Activated CD4-positive, alpha-beta memory T cell treated with anti-CD3 and anti-CD28 coated beads for 36 hours (primary cell): ENCODE data around the gene MOB1A. TPM values are rescaled to one million over a fixed set of nuclear protein-coding genes. Genes with fewer than 3 reads are reported as not detected.

Source experiments
- CTCF ChIA-PET: fragments of 350-600 bp; sonication (Branson Sonifier 250); formaldehyde crosslinking; loops from one replicate; lab custom pipeline; 2021; ENCODE audit warnings: antibody characterized with exemption, inconsistent platforms; lab: Charles Lee
- POLR2A ChIA-PET: fragments of 350-600 bp; sonication (Branson Sonifier 250); formaldehyde crosslinking; loops from one replicate; lab custom pipeline; 2021; ENCODE audit warnings: antibody characterized with exemption; lab: Charles Lee
- DNase-seq: peaks from one replicate; pipeline ENCODE4 v3.0.0-alpha.2; 2020
- H3K27ac Mint-ChIP-seq: one replicate; pipeline ENCODE4 v1.8.0; 2021; ENCODE audit warnings: mixed read lengths
- H3K27me3 Mint-ChIP-seq: one replicate; pipeline ENCODE4 v1.8.0; 2021; ENCODE audit warnings: mixed read lengths
- H3K36me3 Mint-ChIP-seq: one replicate; pipeline ENCODE4 v1.8.0; 2021; ENCODE audit warnings: mixed read lengths
- H3K4me1 Mint-ChIP-seq: one replicate; pipeline ENCODE4 v1.8.0; 2021; ENCODE audit warnings: low read depth, mixed read lengths
- H3K4me3 Mint-ChIP-seq: one replicate; pipeline ENCODE4 v1.8.0; 2021; ENCODE audit warnings: mild to moderate bottlenecking, mixed read lengths
- H3K9me3 Mint-ChIP-seq: one replicate; pipeline ENCODE4 v1.8.0; 2021; ENCODE audit warnings: mixed read lengths
- intact Hi-C: fragments of 100-400 bp; cut with micrococcal nuclease; formaldehyde crosslinking; loops from one replicate; pipeline ENCODE4 v1.15.1; 2023
- total RNA-seq, 2 experiments: library from RNA; stranded (reverse); gene quantifications; one replicate each; pipeline ENCODE4 v1.2.3, GENCODE V29; 2021

The MOB1A gene
- total RNA-seq, result 100 to 1,000 TPM; 159 to 170 TPM

- peak; percentile 99 for DNase-seq
- ChIA-PET CTCF (interaction anchor here (0.6 to 3.8 kb wide), 21 partner anchors 10 to 356 kb away, joined by 3 to 42 read pairs (median 4); partner anchors contain the start of genes BOLA3, INO80B, MTHFD2 and STAMBP), POLR2A (interaction anchor here (0.9 to 5.6 kb wide), 12 partner anchors 9 to 941 kb away, joined by 3 to 124 read pairs (median 6); partner anchors contain the start of genes BOLA3, MTHFD2 and STAMBP)
- Mint-ChIP-seq H3K36me3 (peaks cover 12% of the 10 kb centered on the region), H3K9me3 (no peaks in the 10 kb centered on the region), H3K27ac (peak within 1 kb of the TSS; percentile 76), H3K4me3 (peak within 1 kb of the TSS; percentile 83), H3K27me3 (no peaks in the 10 kb centered on the region), H3K4me1 (peaks cover 45% of the 10 kb centered on the region)
- intact Hi-C loops, result loop anchor here (1.0 to 10.0 kb wide), 4 partner anchors 20 to 254 kb away; partner anchors contain the start of genes DGUOK and MTHFD2
Measured at GRCh38 chr2:74178211-74179062, at the start of gene MOB1A. MOB1A (minus strand) TSS chr2:74178879; CDS start chr2:74178674, 205 bp downstream.

GRCh38 chr2:74227646-74228045 lies 49.0 kb upstream of the MOB1A start:
- intact Hi-C loops, result no loop called here
- peaks cover 4% of the 10 kb centered on the region for H3K36me3 Mint-ChIP-seq
- H3K27ac Mint-ChIP-seq, result no peak overlapping the region
- CTCF ChIA-PET, result no interaction called here
- H3K9me3 Mint-ChIP-seq, result no peaks in the 10 kb centered on the region
- no peak for DNase-seq
- H3K27me3 Mint-ChIP-seq, result no peaks in the 10 kb centered on the region
- peaks cover 4% of the 10 kb centered on the region for H3K4me1 Mint-ChIP-seq
- POLR2A ChIA-PET, result interaction anchor here (0.6 kb wide), 1 partner anchor 12 kb away, joined by 3 read pairs; no protein-coding TSS in a partner anchor
- H3K4me3 Mint-ChIP-seq, result no peak overlapping the region

GRCh38 chr2:74226648-74227213 lies 48.1 kb upstream of the MOB1A start:
- H3K36me3 Mint-ChIP-seq, result peaks cover 4% of the 10 kb centered on the region
- intact Hi-C loops, result no loop called here
- ChIA-PET CTCF (interaction anchor here (0.9 kb wide), 1 partner anchor 23 kb away, joined by 3 read pairs; no protein-coding TSS in a partner anchor), POLR2A (interaction anchor here (0.6 kb wide), 1 partner anchor 11 kb away, joined by 3 read pairs; no protein-coding TSS in a partner anchor)
- H3K27me3 Mint-ChIP-seq, result no peaks in the 10 kb centered on the region
- peaks cover 4% of the 10 kb centered on the region for H3K4me1 Mint-ChIP-seq
- DNase-seq, result no peak
- no peak overlapping the region for H3K4me3 Mint-ChIP-seq
- no peaks in the 10 kb centered on the region for H3K9me3 Mint-ChIP-seq
- no peak overlapping the region for H3K27ac Mint-ChIP-seq

- POLR2A ChIA-PET, result no interaction called here
- no peaks in the 10 kb centered on the region for H3K9me3 Mint-ChIP-seq
- H3K36me3 Mint-ChIP-seq, result peaks cover 11% of the 10 kb centered on the region
- no peak overlapping the region for H3K27ac Mint-ChIP-seq
- H3K4me1 Mint-ChIP-seq, result peaks cover 4% of the 10 kb centered on the region
- no peak for DNase-seq
- intact Hi-C loops, result no loop called here
- CTCF ChIA-PET, result no interaction called here
- no peak overlapping the region for H3K4me3 Mint-ChIP-seq
- no peaks in the 10 kb centered on the region for H3K27me3 Mint-ChIP-seq
Measured at GRCh38 chr2:74225698-74226459, 47.2 kb upstream of the MOB1A start.

- CTCF ChIA-PET, result no interaction called here
- Mint-ChIP-seq H3K9me3 (no peaks in the 10 kb centered on the region), H3K27ac (peak overlapping the region; percentile 30), H3K27me3 (no peaks in the 10 kb centered on the region), H3K36me3 (peaks cover 20% of the 10 kb centered on the region), H3K4me1 (peaks cover 4% of the 10 kb centered on the region), H3K4me3 (no peak overlapping the region)
- POLR2A ChIA-PET, result no interaction called here
- intact Hi-C loops, result no loop called here
- DNase-seq, result no peak
Measured at GRCh38 chr2:74223941-74224770, 45.5 kb upstream of the MOB1A start.

- ChIA-PET CTCF (no interaction called here), POLR2A (interaction anchor here (1.3 kb wide), 1 partner anchor 16 kb away, joined by 5 read pairs; no protein-coding TSS in a partner anchor)
- peaks cover 4% of the 10 kb centered on the region for H3K4me1 Mint-ChIP-seq
- DNase-seq, result no peak
- no peak overlapping the region for H3K4me3 Mint-ChIP-seq
- H3K9me3 Mint-ChIP-seq, result no peaks in the 10 kb centered on the region
- H3K36me3 Mint-ChIP-seq, result peaks cover 31% of the 10 kb centered on the region
- peak overlapping the region; percentile 19 for H3K27ac Mint-ChIP-seq
- no peaks in the 10 kb centered on the region for H3K27me3 Mint-ChIP-seq
- intact Hi-C loops, result no loop called here
Measured at GRCh38 chr2:74222300-74222650, 43.6 kb upstream of the MOB1A start.

GRCh38 chr2:74221604-74222299 lies 43.1 kb upstream of the MOB1A start:
- POLR2A ChIA-PET, result interaction anchor here (1.3 kb wide), 1 partner anchor 16 kb away, joined by 5 read pairs; no protein-coding TSS in a partner anchor
- Mint-ChIP-seq H3K27ac (peak overlapping the region; percentile 21), H3K36me3 (peaks cover 36% of the 10 kb centered on the region), H3K27me3 (no peaks in the 10 kb centered on the region), H3K4me1 (peaks cover 4% of the 10 kb centered on the region), H3K9me3 (no peaks in the 10 kb centered on the region), H3K4me3 (no peak overlapping the region)
- DNase-seq, result no peak
- intact Hi-C loops, result no loop called here
- CTCF ChIA-PET, result no interaction called here

- Mint-ChIP-seq H3K36me3 (peaks cover 41% of the 10 kb centered on the region), H3K9me3 (no peaks in the 10 kb centered on the region), H3K4me3 (no peak overlapping the region), H3K27ac (peak overlapping the region; percentile 21), H3K4me1 (peaks cover 4% of the 10 kb centered on the region), H3K27me3 (no peaks in the 10 kb centered on the region)
- CTCF ChIA-PET, result no interaction called here
- POLR2A ChIA-PET, result no interaction called here
- intact Hi-C loops, result no loop called here
- no peak for DNase-seq
Measured at GRCh38 chr2:74221091-74221490, 42.4 kb upstream of the MOB1A start.

GRCh38 chr2:74219846-74220486 lies 41.3 kb upstream of the MOB1A start:
- CTCF ChIA-PET, result no interaction called here
- intact Hi-C loops, result no loop called here
- H3K36me3 Mint-ChIP-seq, result peaks cover 50% of the 10 kb centered on the region
- H3K4me3 Mint-ChIP-seq, result no peak overlapping the region
- H3K9me3 Mint-ChIP-seq, result no peaks in the 10 kb centered on the region
- H3K4me1 Mint-ChIP-seq, result peaks cover 7% of the 10 kb centered on the region
- POLR2A ChIA-PET, result no interaction called here
- H3K27ac Mint-ChIP-seq, result peak overlapping the region; percentile 21
- no peaks in the 10 kb centered on the region for H3K27me3 Mint-ChIP-seq
- DNase-seq, result no peak

GRCh38 chr2:74216642-74217041 lies 38.0 kb upstream of the MOB1A start:
- POLR2A ChIA-PET, result interaction anchor here (1.1 to 2.3 kb wide), 2 partner anchors 11 to 18 kb away, joined by 3 to 7 read pairs; partner anchors contain the start of gene MTHFD2
- Mint-ChIP-seq H3K36me3 (peaks cover 61% of the 10 kb centered on the region), H3K27me3 (no peaks in the 10 kb centered on the region), H3K27ac (no peak overlapping the region), H3K9me3 (no peaks in the 10 kb centered on the region), H3K4me1 (peaks cover 3% of the 10 kb centered on the region), H3K4me3 (no peak overlapping the region)
- intact Hi-C loops, result no loop called here
- no peak for DNase-seq
- CTCF ChIA-PET, result interaction anchor here (1.0 to 1.2 kb wide), 2 partner anchors 38 to 119 kb away, joined by 3 to 4 read pairs; partner anchors contain the start of gene MOB1A
